ENCODE measurements around the gene KIAA1143.
A peak's percentile ranks its signal among the peaks of the same experiment; 100 is the strongest.

KIAA1143 gene

DNA sequence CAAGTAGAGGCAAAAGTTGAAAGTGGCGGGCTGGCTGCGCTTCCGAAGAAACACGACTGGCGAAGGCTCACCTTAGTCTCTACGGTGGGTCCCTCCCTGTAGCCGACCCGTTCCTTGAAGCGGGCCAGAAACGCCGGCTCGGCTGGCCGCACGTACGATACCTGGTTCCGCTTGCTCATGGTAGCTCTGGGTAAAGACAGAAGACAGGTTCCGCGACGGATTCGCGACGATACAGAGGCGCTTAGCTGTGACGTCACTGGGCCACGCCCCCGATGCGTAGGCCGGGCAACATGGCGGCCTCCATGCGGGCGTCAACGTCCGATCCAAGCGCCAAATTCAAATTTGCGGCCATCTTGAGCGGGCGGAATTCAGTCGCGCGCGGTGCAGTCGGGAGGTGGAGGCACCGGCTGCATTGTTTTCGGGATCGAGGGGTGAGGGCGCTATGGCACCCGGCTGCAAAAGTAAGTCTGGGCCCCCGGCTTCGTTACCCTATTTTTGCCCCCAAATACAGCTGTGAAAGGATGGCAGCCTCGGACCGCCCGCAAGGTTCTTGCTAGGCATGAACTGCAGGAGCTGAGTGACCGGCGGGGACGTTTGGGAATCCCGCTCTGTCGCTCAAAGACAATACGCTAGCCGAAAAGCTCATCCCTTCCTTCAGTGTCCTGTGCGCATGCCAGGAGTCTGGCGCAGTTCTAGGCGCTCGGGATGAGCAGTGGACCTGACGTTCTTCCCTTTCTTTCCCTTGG, at the start of gene KIAA1143, which contains the start of gene KIF15:
Gene KIAA1143 (minus strand): TSS at position 196 of the 746 bp plus-strand sequence. CDS start 17 bp downstream, at position 179.
Gene KIF15 (plus strand): TSS at position 371 of the 746 bp plus-strand sequence. CDS start 72 bp downstream, at position 443.
- peak within 1 kb of the TSS; percentile 93 for H3K4me3 ChIP-seq (ENCODE audit: low read length)
- no peaks in the 10 kb centered on the region for H3K9me3 ChIP-seq (ENCODE audit: control insufficient read depth, insufficient read depth, low read length)
- H3K27me3 ChIP-seq (ENCODE audit: control insufficient read depth, insufficient read depth, low read length), result no peaks in the 10 kb centered on the region
- WGBS (ENCODE audit: insufficient coverage, insufficient read length), result no CpG with 5 or more reads among the region's 64 CpGs
- no peaks in the 10 kb centered on the region for H3K4me1 ChIP-seq (ENCODE audit: control insufficient read depth, insufficient read depth, low read length)
- DNase-seq (ENCODE audit: low read depth, low spot score), result peak; percentile 97
- H3K27ac ChIP-seq (ENCODE audit: low read length), result no peak within 1 kb of the TSS
- H3K36me3 ChIP-seq (ENCODE audit: control insufficient read depth, insufficient read depth, low read length), result no peaks in the 10 kb centered on the region; the same call in 1 of the 2 replicates

DNA sequence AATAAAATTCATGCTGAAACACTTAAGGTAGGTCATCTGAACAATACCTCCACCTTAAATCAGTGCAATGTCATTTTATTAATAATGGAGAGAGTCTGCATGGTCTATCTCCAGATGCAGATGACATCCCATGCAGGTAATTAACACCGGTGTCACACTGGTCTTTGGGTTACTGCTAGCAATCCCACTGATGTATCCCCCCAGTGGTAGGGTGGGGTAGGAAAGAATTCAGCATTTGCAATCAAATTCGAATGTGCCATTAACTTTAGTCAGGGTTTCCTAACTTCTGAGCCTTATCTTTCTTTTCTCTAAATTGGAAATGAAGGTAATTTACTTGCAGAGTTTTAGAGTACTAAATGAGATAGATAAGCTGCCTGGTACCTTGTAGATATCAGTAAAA, 44.5 kb upstream of the KIAA1143 start:
- Histone ChIP-seq H3K9me3 (ENCODE audit: control insufficient read depth, insufficient read depth, low read length) (no peaks in the 10 kb centered on the region), H3K36me3 (ENCODE audit: control insufficient read depth, insufficient read depth, low read length) (peaks cover 3% of the 10 kb centered on the region; the same call in 1 of the 2 replicates), H3K4me3 (ENCODE audit: low read length) (no peak overlapping the region), H3K27me3 (ENCODE audit: control insufficient read depth, insufficient read depth, low read length) (no peaks in the 10 kb centered on the region), H3K27ac (ENCODE audit: low read length) (no peak overlapping the region), H3K4me1 (ENCODE audit: control insufficient read depth, insufficient read depth, low read length) (no peaks in the 10 kb centered on the region)
- no peak for DNase-seq (ENCODE audit: low read depth, low spot score)
- WGBS (ENCODE audit: insufficient coverage, insufficient read length), result no CpG with 5 or more reads among the region's 2 CpGs

DNA sequence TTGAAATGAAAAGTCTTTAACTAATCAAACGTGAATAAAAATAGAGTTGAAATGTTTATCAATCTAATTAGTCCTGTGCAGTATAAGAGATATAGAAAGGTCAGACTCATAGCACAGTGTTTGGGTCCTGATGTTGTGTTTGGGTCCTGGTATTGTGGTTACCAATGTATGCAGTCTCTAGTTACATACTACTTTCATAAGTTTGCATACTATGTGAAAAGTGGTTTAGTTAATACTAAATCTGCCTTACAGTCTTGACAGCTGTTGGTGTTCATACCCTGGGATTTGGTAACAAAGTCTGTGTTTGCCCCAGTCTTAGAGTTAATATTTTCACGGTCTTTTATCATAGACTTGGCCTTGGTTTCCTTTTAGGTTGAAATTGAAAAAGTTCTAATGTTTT, 41.9 kb upstream of the KIAA1143 start:
- WGBS (ENCODE audit: insufficient coverage, insufficient read length), result no CpG with 5 or more reads among the region's 2 CpGs

DNA sequence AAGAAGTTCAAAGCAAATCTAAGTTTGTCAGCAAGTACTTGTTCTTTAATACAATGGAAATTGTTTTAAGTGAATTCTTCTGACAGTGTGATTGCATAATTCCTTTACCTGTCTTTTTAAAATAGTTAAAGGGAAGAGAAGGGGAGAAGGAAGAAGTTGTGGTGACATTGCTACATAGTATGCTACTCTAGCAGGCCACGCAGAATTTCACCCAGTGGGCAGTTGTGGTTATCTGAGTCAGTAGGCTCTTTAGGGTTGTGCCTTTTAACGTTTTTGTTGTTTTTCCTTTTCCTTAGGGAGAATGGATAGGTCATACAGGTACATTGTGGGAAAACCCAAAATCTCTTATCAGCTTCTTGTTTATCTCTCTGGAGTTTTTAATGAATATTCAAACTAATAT, 40.6 kb upstream of the KIAA1143 start:
- no peaks in the 10 kb centered on the region for H3K27me3 ChIP-seq (ENCODE audit: control insufficient read depth, insufficient read depth, low read length)
- no peak overlapping the region for H3K27ac ChIP-seq (ENCODE audit: low read length)
- H3K4me3 ChIP-seq (ENCODE audit: low read length), result no peak overlapping the region
- peaks cover 7% of the 10 kb centered on the region; the same call in 1 of the 2 replicates for H3K36me3 ChIP-seq (ENCODE audit: control insufficient read depth, insufficient read depth, low read length)
- H3K9me3 ChIP-seq (ENCODE audit: control insufficient read depth, insufficient read depth, low read length), result no peaks in the 10 kb centered on the region
- H3K4me1 ChIP-seq (ENCODE audit: control insufficient read depth, insufficient read depth, low read length), result no peaks in the 10 kb centered on the region
- WGBS (ENCODE audit: insufficient coverage, insufficient read length), result no CpG with 5 or more reads among the region's 2 CpGs
- DNase-seq (ENCODE audit: low read depth, low spot score), result no peak

More for the DNA sequence above, 41.9 kb upstream of the KIAA1143 start:
- peaks cover 7% of the 10 kb centered on the region; the same call in 1 of the 2 replicates for H3K36me3 ChIP-seq (ENCODE audit: control insufficient read depth, insufficient read depth, low read length)
- no peak overlapping the region for H3K27ac ChIP-seq (ENCODE audit: low read length)
- DNase-seq (ENCODE audit: low read depth, low spot score), result no peak
- no peaks in the 10 kb centered on the region for H3K9me3 ChIP-seq (ENCODE audit: control insufficient read depth, insufficient read depth, low read length)
- no peaks in the 10 kb centered on the region for H3K27me3 ChIP-seq (ENCODE audit: control insufficient read depth, insufficient read depth, low read length)
- H3K4me3 ChIP-seq (ENCODE audit: low read length), result no peak overlapping the region
- H3K4me1 ChIP-seq (ENCODE audit: control insufficient read depth, insufficient read depth, low read length), result no peaks in the 10 kb centered on the region

DNA sequence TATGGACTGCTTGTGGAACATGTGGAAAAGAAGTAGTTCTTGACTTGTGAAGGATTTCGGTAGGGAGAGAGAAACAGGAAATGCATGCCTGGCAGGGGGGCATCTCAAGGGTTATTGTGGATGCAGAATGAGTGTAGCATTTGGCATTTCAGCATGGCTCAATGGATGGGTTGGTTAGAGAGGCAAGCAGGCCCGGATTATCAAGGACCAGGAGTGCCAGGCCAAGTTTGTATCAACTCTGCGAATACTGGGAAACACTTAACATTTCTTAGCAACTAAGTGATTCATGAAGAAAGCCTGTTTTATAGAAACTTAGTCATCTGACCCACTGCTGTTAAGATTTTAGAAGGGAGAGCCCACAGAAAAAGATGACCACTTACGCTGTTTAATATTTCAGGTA, 33.8 kb upstream of the KIAA1143 start:
- DNase-seq (ENCODE audit: low read depth, low spot score), result no peak
- H3K9me3 ChIP-seq (ENCODE audit: control insufficient read depth, insufficient read depth, low read length), result no peaks in the 10 kb centered on the region
- no CpG with 5 or more reads among the region's 4 CpGs for WGBS (ENCODE audit: insufficient coverage, insufficient read length)
- no peak overlapping the region for H3K27ac ChIP-seq (ENCODE audit: low read length)
- H3K4me1 ChIP-seq (ENCODE audit: control insufficient read depth, insufficient read depth, low read length), result no peaks in the 10 kb centered on the region
- peaks cover 4% of the 10 kb centered on the region; the same call in 1 of the 2 replicates for H3K36me3 ChIP-seq (ENCODE audit: control insufficient read depth, insufficient read depth, low read length)
- no peak overlapping the region for H3K4me3 ChIP-seq (ENCODE audit: low read length)
- H3K27me3 ChIP-seq (ENCODE audit: control insufficient read depth, insufficient read depth, low read length), result no peaks in the 10 kb centered on the region

DNA sequence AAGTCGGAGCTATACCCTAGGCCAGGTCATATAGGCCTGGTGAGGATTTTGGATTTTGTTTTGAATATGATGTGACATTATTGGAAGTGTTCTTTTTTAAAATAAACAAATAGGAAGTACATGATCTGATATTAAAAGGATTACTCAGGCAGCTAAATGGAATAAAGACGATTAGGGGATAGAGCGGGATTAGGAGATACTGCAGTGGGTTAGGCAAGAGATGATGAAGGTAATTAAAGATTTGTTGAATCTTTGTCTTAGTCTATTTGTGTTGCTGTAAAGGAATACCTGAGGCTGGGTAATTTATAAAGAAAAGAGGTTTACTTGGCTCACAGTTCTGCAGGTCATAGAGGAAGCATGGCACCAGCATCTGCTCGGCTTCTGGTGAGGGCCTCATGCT, 21.5 kb upstream of the KIAA1143 start:
- H3K27ac ChIP-seq (ENCODE audit: low read length), result no peak overlapping the region
- WGBS (ENCODE audit: insufficient coverage, insufficient read length), result 100% methylated on average over 2 of the region's 4 CpGs
- no peak overlapping the region for H3K4me3 ChIP-seq (ENCODE audit: low read length)
- peaks cover 5% of the 10 kb centered on the region; the same call in 1 of the 2 replicates for H3K36me3 ChIP-seq (ENCODE audit: control insufficient read depth, insufficient read depth, low read length)
- no peaks in the 10 kb centered on the region for H3K27me3 ChIP-seq (ENCODE audit: control insufficient read depth, insufficient read depth, low read length)
- no peaks in the 10 kb centered on the region for H3K4me1 ChIP-seq (ENCODE audit: control insufficient read depth, insufficient read depth, low read length)
- H3K9me3 ChIP-seq (ENCODE audit: control insufficient read depth, insufficient read depth, low read length), result no peaks in the 10 kb centered on the region
- no peak for DNase-seq (ENCODE audit: low read depth, low spot score)

DNA sequence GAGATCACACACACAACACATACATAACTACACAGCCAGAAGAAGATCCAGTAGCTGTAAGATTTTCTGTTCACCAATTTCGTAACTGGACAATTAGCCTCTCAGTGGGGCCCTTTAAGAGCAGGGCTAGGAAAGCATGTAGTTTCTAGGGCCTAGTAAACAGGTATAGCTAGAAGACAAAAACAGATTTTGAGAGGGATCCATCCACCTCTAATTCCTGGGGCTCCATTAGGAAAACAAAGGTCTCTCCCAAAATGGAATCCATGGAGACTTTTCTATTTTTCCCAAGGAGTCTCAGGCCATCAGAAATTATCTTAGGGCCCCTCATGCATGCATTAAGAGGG, 10.7 kb upstream of the KIAA1143 start:
- Histone ChIP-seq H3K36me3 (ENCODE audit: control insufficient read depth, insufficient read depth, low read length) (peaks cover 8% of the 10 kb centered on the region; the same call in 1 of the 2 replicates), H3K9me3 (ENCODE audit: control insufficient read depth, insufficient read depth, low read length) (peaks cover 5% of the 10 kb centered on the region), H3K27ac (ENCODE audit: low read length) (no peak overlapping the region), H3K27me3 (ENCODE audit: control insufficient read depth, insufficient read depth, low read length) (no peaks in the 10 kb centered on the region), H3K4me1 (ENCODE audit: control insufficient read depth, insufficient read depth, low read length) (no peaks in the 10 kb centered on the region), H3K4me3 (ENCODE audit: low read length) (no peak overlapping the region)
- no peak for DNase-seq (ENCODE audit: low read depth, low spot score)
- WGBS (ENCODE audit: insufficient coverage, insufficient read length), result no CpG with 5 or more reads among the region's 1 CpG

DNA sequence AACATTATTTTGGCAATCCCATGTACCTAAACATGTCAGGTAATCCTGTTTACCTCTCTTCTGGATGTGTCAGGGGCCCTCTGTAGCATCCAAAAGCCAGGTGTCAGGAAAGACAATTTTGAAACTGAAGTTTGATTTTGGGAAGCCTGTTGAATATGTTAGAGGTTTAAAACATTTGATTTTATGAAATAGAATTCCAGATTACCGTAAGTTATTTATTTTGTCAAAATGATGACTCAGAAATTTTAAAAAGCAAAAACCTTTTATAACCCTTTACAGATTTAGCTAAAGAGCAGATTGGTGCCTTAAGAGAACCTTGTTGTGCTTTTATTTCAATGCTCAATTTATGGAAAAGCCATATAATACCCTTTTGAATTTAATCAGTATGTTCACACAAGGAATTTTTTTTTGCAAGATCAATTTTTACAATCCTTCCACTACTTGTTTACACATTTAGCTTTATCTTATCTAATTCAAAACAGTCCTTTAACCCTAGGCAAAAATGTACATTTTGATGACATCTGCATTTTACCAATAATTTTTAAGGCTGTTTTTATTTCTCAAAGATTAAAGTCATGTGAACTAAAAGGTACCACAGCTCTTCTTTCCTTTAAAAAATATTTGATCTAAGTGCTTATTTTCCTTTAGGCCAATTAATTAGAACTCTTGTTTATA, 10.1 kb upstream of the KIAA1143 start:
- peaks cover 5% of the 10 kb centered on the region for H3K9me3 ChIP-seq (ENCODE audit: control insufficient read depth, insufficient read depth, low read length)
- peaks cover 8% of the 10 kb centered on the region; the same call in 1 of the 2 replicates for H3K36me3 ChIP-seq (ENCODE audit: control insufficient read depth, insufficient read depth, low read length)
- WGBS (ENCODE audit: insufficient coverage, insufficient read length), result no CpG with 5 or more reads among the region's 1 CpG

DNA sequence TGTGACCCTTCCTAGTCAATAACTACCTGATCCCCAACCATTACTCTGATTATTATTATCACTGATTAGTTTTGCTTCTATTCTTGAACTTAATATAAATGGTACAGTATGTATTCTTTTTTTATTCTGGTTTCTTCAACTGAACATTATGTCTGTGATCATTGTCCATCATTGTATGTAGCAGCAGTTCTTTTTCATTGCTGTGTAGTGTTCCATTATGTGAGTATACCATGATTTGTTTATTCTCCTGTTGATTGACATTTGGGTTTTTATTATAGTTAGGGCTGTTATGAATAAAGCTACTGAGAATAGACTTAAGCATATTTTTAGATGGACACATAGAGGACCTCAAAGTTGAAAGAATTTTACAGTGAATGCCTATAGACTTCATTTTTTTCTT, 2.8 kb upstream of the KIAA1143 start:
- Histone ChIP-seq H3K27ac (ENCODE audit: low read length) (no peak overlapping the region), H3K36me3 (ENCODE audit: control insufficient read depth, insufficient read depth, low read length) (no peaks in the 10 kb centered on the region; the same call in 1 of the 2 replicates), H3K4me1 (ENCODE audit: control insufficient read depth, insufficient read depth, low read length) (no peaks in the 10 kb centered on the region), H3K9me3 (ENCODE audit: control insufficient read depth, insufficient read depth, low read length) (no peaks in the 10 kb centered on the region), H3K4me3 (ENCODE audit: low read length) (no peak overlapping the region), H3K27me3 (ENCODE audit: control insufficient read depth, insufficient read depth, low read length) (no peaks in the 10 kb centered on the region)
- DNase-seq (ENCODE audit: low read depth, low spot score), result no peak

More for the DNA sequence above, 10.1 kb upstream of the KIAA1143 start:
- Histone ChIP-seq H3K27ac (ENCODE audit: low read length) (no peak overlapping the region), H3K4me1 (ENCODE audit: control insufficient read depth, insufficient read depth, low read length) (no peaks in the 10 kb centered on the region), H3K27me3 (ENCODE audit: control insufficient read depth, insufficient read depth, low read length) (no peaks in the 10 kb centered on the region), H3K4me3 (ENCODE audit: low read length) (no peak overlapping the region)
- DNase-seq (ENCODE audit: low read depth, low spot score), result no peak

DNA sequence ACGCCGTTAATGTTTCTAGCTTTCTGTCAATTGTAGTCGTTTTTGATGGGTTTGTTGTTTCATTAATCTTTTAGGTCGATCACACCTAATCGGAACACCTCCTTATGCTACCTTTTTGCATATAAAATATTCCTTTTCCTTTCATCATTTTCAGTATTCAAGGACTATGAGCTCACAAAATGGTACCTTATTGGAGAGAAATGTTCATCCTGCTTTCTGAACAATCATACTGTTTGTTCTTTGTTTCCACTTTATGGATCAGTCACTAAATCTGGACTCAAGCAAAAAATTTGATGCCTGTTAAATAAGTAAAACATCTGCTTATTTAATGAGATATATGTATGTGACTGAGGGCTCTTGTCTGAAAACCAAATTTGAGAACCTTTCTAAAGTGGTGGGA, 1.3 kb upstream of the KIAA1143 start:
- no CpG with 5 or more reads among the region's 5 CpGs for WGBS (ENCODE audit: insufficient coverage, insufficient read length)
- no peaks in the 10 kb centered on the region; the same call in 1 of the 2 replicates for H3K36me3 ChIP-seq (ENCODE audit: control insufficient read depth, insufficient read depth, low read length)
- H3K27ac ChIP-seq (ENCODE audit: low read length), result no peak overlapping the region
- H3K4me1 ChIP-seq (ENCODE audit: control insufficient read depth, insufficient read depth, low read length), result no peaks in the 10 kb centered on the region
- no peaks in the 10 kb centered on the region for H3K27me3 ChIP-seq (ENCODE audit: control insufficient read depth, insufficient read depth, low read length)
- no peaks in the 10 kb centered on the region for H3K9me3 ChIP-seq (ENCODE audit: control insufficient read depth, insufficient read depth, low read length)
- peak overlapping the region; percentile 93; the same call in 1 of the 2 replicates for H3K4me3 ChIP-seq (ENCODE audit: low read length)
- DNase-seq (ENCODE audit: low read depth, low spot score), result no peak
